ENCODE results near the gene SRGAP3. TPM values are rescaled to one million over a fixed set of nuclear protein-coding genes. Genes with fewer than 3 reads are reported as not detected.

SRGAP3 gene
- total RNA-seq, 2 experiments from 2014 or later = 2.8 to 3.2 TPM

- Mint-ChIP-seq H3K27me3 (peaks cover 14% of the 10 kb centered on the region), H3K9me3 (ENCODE audit: low read depth) (no peaks in the 10 kb centered on the region), H3K4me3 (no peak overlapping the region), H3K36me3 (no peaks in the 10 kb centered on the region), H3K27ac (no peak overlapping the region), H3K4me1 (peaks cover 5% of the 10 kb centered on the region)
- DNase-seq = no peak
- no peak for ATAC-seq
- CTCF ChIA-PET = interaction anchor here (1.1 kb wide), 1 partner anchor 177 kb away, joined by 3 read pairs; no protein-coding TSS in a partner anchor
Observed at GRCh38 chr3:9165421-9165820, 84.0 kb downstream of the SRGAP3 start.

- H3K27ac Mint-ChIP-seq = no peak overlapping the region
- no peak overlapping the region for H3K4me3 Mint-ChIP-seq
- H3K27me3 Mint-ChIP-seq = peaks cover 9% of the 10 kb centered on the region
- H3K4me1 Mint-ChIP-seq = peaks cover 5% of the 10 kb centered on the region
- ATAC-seq = no peak
- CTCF ChIA-PET = no interaction called here
- H3K36me3 Mint-ChIP-seq = no peaks in the 10 kb centered on the region
- no peaks in the 10 kb centered on the region for H3K9me3 Mint-ChIP-seq (ENCODE audit: low read depth)
- no peak for DNase-seq
Observed at GRCh38 chr3:9163289-9163688, 86.2 kb downstream of the SRGAP3 start.

- no peaks in the 10 kb centered on the region for H3K36me3 Mint-ChIP-seq
- CTCF ChIA-PET = no interaction called here
- peaks cover 7% of the 10 kb centered on the region for H3K27me3 Mint-ChIP-seq
- ATAC-seq (no peak), DNase-seq (no peak)
- H3K4me3 Mint-ChIP-seq = no peak overlapping the region
- no peaks in the 10 kb centered on the region for H3K9me3 Mint-ChIP-seq (ENCODE audit: low read depth)
- H3K27ac Mint-ChIP-seq = no peak overlapping the region
- peaks cover 5% of the 10 kb centered on the region for H3K4me1 Mint-ChIP-seq
Observed at GRCh38 chr3:9161811-9162210, 87.6 kb downstream of the SRGAP3 start.

- ATAC-seq (no peak), DNase-seq (no peak)
- Mint-ChIP-seq H3K36me3 (no peaks in the 10 kb centered on the region), H3K9me3 (ENCODE audit: low read depth) (no peaks in the 10 kb centered on the region), H3K4me3 (no peak overlapping the region), H3K27ac (no peak overlapping the region), H3K27me3 (peaks cover 7% of the 10 kb centered on the region), H3K4me1 (peaks cover 5% of the 10 kb centered on the region)
- CTCF ChIA-PET = no interaction called here
Observed at GRCh38 chr3:9161298-9161697, 88.1 kb downstream of the SRGAP3 start.

GRCh38 chr3:9158865-9159630, 90.4 kb downstream of the SRGAP3 start:
- CTCF ChIA-PET = no interaction called here
- H3K4me1 Mint-ChIP-seq = peaks cover 5% of the 10 kb centered on the region
- DNase-seq = no peak
- H3K4me3 Mint-ChIP-seq = no peak overlapping the region
- no peaks in the 10 kb centered on the region for H3K36me3 Mint-ChIP-seq
- H3K27ac Mint-ChIP-seq = no peak overlapping the region
- ATAC-seq = no peak
- peaks cover 10% of the 10 kb centered on the region for H3K27me3 Mint-ChIP-seq
- no peaks in the 10 kb centered on the region for H3K9me3 Mint-ChIP-seq (ENCODE audit: low read depth)

GRCh38 chr3:9157651-9158362, 91.6 kb downstream of the SRGAP3 start:
- no peak for ATAC-seq
- no peak for DNase-seq
- Mint-ChIP-seq H3K9me3 (ENCODE audit: low read depth) (no peaks in the 10 kb centered on the region), H3K27ac (no peak overlapping the region), H3K27me3 (peaks cover 10% of the 10 kb centered on the region), H3K4me3 (no peak overlapping the region), H3K4me1 (peaks cover 5% of the 10 kb centered on the region), H3K36me3 (no peaks in the 10 kb centered on the region)
- CTCF ChIA-PET = interaction anchor here (0.7 to 0.9 kb wide), 2 partner anchors 10 to 186 kb away, joined by 3 to 4 read pairs; no protein-coding TSS in a partner anchor

- H3K4me1 Mint-ChIP-seq = peaks cover under 1% of the 10 kb centered on the region
- H3K4me3 Mint-ChIP-seq = no peak overlapping the region
- H3K27me3 Mint-ChIP-seq = peaks cover 5% of the 10 kb centered on the region
- no peak overlapping the region for H3K27ac Mint-ChIP-seq
- no peaks in the 10 kb centered on the region for H3K36me3 Mint-ChIP-seq
- CTCF ChIA-PET = no interaction called here
- no peak for ATAC-seq
- peaks cover under 1% of the 10 kb centered on the region for H3K9me3 Mint-ChIP-seq (ENCODE audit: low read depth)
- DNase-seq = no peak
Observed at GRCh38 chr3:9156604-9157003, 92.8 kb downstream of the SRGAP3 start.

- Mint-ChIP-seq H3K9me3 (ENCODE audit: low read depth) (peaks cover 9% of the 10 kb centered on the region), H3K4me3 (no peak overlapping the region), H3K27ac (no peak overlapping the region), H3K27me3 (peaks cover 3% of the 10 kb centered on the region), H3K4me1 (no peaks in the 10 kb centered on the region), H3K36me3 (peaks cover 2% of the 10 kb centered on the region)
- ATAC-seq (no peak), DNase-seq (no peak)
- CTCF ChIA-PET = interaction anchor here (0.8 kb wide), 1 partner anchor 94 kb away, joined by 3 read pairs; the partner anchor contains the start of gene SRGAP3
Observed at GRCh38 chr3:9155028-9155427, 94.4 kb downstream of the SRGAP3 start.

GRCh38 chr3:9153904-9154619, 95.4 kb downstream of the SRGAP3 start:
- Mint-ChIP-seq H3K4me1 (no peaks in the 10 kb centered on the region), H3K4me3 (no peak overlapping the region), H3K36me3 (peaks cover 3% of the 10 kb centered on the region), H3K27ac (no peak overlapping the region), H3K27me3 (peaks cover 3% of the 10 kb centered on the region), H3K9me3 (ENCODE audit: low read depth) (peaks cover 12% of the 10 kb centered on the region)
- DNase-seq = no peak
- no peak for ATAC-seq
- CTCF ChIA-PET = interaction anchor here (0.8 kb wide), 1 partner anchor 95 kb away, joined by 3 read pairs; the partner anchor contains the start of gene SRGAP3

GRCh38 chr3:9151240-9151639, 98.2 kb downstream of the SRGAP3 start:
- CTCF ChIA-PET = no interaction called here
- Mint-ChIP-seq H3K36me3 (peaks cover 3% of the 10 kb centered on the region), H3K27ac (no peak overlapping the region), H3K4me1 (peaks cover 9% of the 10 kb centered on the region), H3K27me3 (peaks cover 13% of the 10 kb centered on the region), H3K9me3 (ENCODE audit: low read depth) (peaks cover 14% of the 10 kb centered on the region), H3K4me3 (no peak overlapping the region)
- DNase-seq = no peak
- no peak for ATAC-seq

- Mint-ChIP-seq H3K4me1 (peaks cover 9% of the 10 kb centered on the region), H3K9me3 (ENCODE audit: low read depth) (peaks cover 14% of the 10 kb centered on the region), H3K27me3 (peaks cover 12% of the 10 kb centered on the region), H3K4me3 (no peak overlapping the region), H3K36me3 (peaks cover 3% of the 10 kb centered on the region), H3K27ac (no peak overlapping the region)
- CTCF ChIA-PET = no interaction called here
- ATAC-seq = no peak
- DNase-seq = no peak
Observed at GRCh38 chr3:9149566-9149965, 99.9 kb downstream of the SRGAP3 start.

GRCh38 chr3:9147896-9148266, 101.6 kb downstream of the SRGAP3 start:
- Mint-ChIP-seq H3K27me3 (peaks cover 17% of the 10 kb centered on the region), H3K4me3 (no peak overlapping the region), H3K36me3 (peaks cover 3% of the 10 kb centered on the region), H3K4me1 (peaks cover 9% of the 10 kb centered on the region), H3K9me3 (ENCODE audit: low read depth) (peaks cover 18% of the 10 kb centered on the region), H3K27ac (no peak overlapping the region)
- CTCF ChIA-PET = no interaction called here
- ATAC-seq (no peak), DNase-seq (no peak)

- ATAC-seq (no peak), DNase-seq (no peak)
- Mint-ChIP-seq H3K9me3 (ENCODE audit: low read depth) (peaks cover 18% of the 10 kb centered on the region), H3K27ac (no peak overlapping the region), H3K27me3 (peaks cover 18% of the 10 kb centered on the region), H3K4me1 (peaks cover 9% of the 10 kb centered on the region), H3K4me3 (no peak overlapping the region), H3K36me3 (peaks cover 3% of the 10 kb centered on the region)
- CTCF ChIA-PET = no interaction called here
Observed at GRCh38 chr3:9147215-9147895, 102.1 kb downstream of the SRGAP3 start.
